Activated CD8-positive, alpha-beta memory T cell treated with anti-CD3 and anti-CD28 coated beads, Interleukin-2, amount 50 U/mL, for 24 hours (primary cell): ENCODE data around the gene MEGF11.

Source experiments
- DNase-seq: peaks from one replicate; pipeline ENCODE4 v3.0.0-alpha.2; 2020; ENCODE audit errors: extremely low read depth

The MEGF11 gene

GRCh38 chr15:66142285-66142684, 111.3 kb downstream of the MEGF11 start:
- DNase-seq: no peak

- DNase-seq: no peak
Measured at GRCh38 chr15:66139591-66140207, 113.9 kb downstream of the MEGF11 start.

DNA sequence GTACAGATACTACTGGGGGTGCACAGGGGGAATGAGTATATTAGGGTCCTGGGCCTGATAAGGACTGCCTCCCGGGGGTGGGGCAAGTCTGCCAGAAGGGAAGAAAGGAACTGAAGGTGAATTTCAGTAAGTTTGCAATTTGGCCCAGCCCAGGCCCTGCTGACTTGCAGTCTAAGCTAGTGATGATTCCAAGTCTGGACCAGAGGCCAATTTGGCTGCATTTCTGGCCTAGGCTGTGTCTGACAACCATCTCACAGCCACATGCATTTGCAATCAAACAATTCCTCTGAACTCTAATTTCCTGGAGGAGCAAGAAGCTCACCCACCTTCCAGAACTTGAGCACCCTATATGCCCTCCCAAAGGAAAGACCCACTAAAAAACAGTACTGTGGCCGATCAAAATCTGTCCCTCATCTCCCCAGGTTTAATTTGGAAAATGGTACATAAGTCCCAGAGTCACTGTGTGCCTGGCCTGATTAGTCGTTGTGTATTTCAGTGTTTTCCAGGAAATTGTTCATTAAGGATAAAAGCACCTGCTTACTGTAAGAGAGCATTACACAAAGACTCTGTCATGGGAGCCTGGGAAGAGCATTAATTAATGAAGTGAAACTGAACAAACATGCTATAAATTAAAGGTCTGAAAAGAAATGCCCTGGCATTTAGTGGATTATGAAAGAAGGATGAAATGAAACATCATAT, 114.5 kb downstream of the MEGF11 start:
- no peak for DNase-seq

GRCh38 chr15:66138096-66138783, 115.3 kb downstream of the MEGF11 start:
- no peak for DNase-seq

GRCh38 chr15:66136948-66137347, 116.6 kb downstream of the MEGF11 start:
- no peak for DNase-seq

DNA sequence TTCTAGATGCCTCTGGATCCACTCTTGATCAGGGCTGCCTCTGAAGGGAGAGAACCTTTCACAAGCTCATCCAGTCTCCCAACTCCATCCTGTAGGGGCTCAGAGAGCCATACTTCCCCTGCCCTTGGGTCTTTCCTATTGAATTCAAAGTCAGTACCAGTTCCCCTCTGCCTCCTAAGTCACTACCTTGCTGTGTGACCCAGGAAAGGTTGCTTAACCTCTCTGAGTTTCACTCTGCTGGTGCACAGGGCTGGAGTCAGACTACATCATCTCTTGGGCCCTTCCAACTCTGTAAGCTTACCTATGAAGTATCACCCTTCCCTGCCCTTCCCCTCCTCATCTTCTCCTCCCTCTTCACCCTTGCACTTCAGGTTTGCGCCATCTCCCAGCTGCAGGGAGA, 117.9 kb downstream of the MEGF11 start:
- no peak for DNase-seq

DNA sequence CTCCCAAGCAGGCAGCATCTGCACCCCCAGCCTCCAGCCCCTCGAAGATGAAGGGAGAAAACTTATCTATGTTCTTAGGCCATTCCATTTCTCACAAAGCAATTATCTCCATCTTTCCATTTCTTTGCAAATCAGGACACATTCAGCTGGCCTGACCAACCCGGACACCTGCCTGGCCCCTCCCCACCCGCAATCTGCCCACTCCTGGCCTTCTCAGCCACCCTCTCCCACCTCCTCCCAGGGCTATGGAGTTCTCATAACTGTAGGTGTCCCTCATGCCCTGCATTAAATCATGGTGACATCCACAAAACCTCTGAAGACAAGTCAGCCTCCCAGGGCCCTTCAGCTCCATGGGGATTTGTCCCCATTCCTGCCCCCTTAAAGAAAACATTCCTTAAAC, 119.3 kb downstream of the MEGF11 start:
- DNase-seq: no peak

- no peak for DNase-seq
Measured at GRCh38 chr15:66133247-66133885, 120.2 kb downstream of the MEGF11 start.

DNA sequence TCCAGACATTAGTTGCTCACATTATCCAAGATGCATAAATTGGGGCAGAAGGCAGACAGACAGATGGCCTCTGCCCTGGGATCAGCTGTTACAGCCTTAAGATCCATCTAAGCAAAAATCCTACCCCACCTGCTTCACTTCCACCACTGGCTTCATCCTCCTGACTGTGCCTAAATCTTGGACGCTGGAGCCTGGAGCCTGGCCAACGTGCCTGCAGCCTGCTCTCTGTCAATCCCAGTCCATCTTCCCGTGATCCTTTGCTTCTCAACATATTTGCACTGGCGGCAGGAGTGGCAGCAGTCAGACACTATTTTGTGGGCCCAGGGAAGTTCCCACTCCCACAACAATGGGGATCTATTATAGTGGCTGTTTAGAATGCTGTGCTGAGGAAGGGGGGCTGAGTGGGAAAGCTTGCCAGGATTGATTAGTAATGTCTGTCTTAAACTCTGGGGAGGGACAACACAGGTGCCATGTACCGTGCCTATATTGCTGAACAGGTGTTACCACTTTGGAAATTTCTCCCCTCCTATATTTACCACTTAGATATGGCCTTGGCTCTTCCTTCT, 121.2 kb downstream of the MEGF11 start:
- DNase-seq: no peak

DNA sequence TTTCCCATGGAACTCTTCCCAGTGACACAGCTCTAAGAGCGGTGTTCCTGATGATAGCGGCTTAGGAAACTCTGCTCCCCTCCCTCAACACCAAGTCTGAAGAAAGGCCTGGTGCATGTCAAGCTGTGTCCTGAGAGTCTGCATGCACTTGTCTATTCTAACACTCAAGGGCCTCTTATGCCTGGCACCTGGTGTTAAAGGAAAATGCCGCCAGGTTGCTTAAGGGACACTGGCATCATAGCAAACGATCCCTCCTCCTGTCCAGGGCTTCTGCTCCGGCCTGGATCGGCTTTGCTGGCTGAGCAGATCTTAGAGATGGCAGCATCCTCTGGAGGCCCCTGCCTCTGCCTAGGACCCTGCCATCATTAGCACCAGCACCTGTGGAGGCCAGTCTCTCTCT, 121.7 kb downstream of the MEGF11 start:
- no peak for DNase-seq

DNA sequence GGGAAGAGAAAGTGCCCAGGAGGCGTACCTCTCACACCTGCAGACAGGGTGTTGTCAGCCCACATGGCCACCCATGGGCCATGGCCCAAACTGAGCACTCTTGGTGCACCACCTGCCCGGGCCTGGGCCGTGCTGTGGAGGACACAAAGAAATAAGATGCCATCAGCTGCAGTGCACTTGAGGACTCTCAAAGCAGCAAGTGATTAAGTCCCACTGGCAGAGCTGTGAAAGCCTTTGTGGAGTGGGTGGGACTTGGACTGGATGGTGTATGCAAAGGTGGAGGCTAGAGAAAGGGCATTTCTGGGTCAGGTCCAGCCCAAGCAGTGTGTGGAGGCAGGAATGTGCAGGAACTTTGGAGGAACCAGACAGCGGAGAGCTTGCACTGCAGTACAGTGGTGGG, 122.3 kb downstream of the MEGF11 start:
- no peak for DNase-seq

- DNase-seq: no peak
Measured at GRCh38 chr15:66130496-66131034, 123.0 kb downstream of the MEGF11 start.

DNA sequence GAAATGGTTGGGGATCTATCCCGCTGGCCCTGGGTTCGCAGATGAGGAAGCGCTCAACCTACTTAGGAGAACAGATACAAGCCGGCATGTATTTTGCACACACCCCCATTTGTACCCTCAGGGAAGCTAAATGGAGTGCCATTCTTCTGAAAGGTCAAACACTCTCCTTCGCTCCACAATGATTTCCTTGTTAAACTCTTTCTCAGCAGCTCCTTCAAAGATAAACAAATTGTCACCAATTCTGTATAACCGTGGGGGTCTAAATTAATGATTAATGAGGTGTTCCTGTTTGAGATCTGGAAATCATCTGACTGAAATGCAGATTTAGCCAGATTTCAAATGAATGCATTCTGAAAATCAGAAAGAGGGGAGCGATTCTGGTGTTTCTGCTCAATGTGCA, 124.0 kb downstream of the MEGF11 start:
- no peak for DNase-seq

DNA sequence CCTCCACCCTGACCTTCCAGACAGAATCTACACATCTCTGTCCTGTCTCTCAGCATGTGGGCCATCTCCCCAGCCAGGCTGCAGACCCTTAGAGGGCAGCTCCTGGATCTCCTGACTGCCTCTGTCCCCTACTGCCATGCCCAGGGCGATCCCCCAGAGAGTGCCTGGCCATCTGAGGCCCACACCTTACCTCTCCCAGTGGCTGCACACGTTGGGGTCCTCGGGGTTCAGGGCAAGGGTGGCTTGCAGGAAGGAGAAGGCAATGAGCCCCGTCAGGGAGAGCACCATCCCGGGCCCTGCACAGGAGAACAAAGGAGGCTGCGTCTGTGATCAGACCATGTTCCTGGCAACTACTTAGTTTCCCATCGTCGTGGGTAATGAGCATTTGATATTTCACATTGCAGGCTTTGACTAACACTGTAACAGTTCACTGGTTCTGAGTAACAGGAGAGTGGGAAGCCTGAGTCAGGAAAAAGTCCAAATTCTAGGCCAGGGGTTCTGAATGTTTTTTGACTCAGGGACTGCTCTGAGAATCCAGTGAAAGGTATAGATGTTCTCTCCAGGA, 125.4 kb downstream of the MEGF11 start:
- DNase-seq: no peak

- DNase-seq: no peak
Measured at GRCh38 chr15:66126456-66126855, 127.1 kb downstream of the MEGF11 start.

- no peak for DNase-seq
Measured at GRCh38 chr15:66126031-66126441, 127.5 kb downstream of the MEGF11 start.

GRCh38 chr15:66124651-66125050, 128.9 kb downstream of the MEGF11 start:
- no peak for DNase-seq

- DNase-seq: no peak
Measured at GRCh38 chr15:66123799-66124198, 129.8 kb downstream of the MEGF11 start.

DNA sequence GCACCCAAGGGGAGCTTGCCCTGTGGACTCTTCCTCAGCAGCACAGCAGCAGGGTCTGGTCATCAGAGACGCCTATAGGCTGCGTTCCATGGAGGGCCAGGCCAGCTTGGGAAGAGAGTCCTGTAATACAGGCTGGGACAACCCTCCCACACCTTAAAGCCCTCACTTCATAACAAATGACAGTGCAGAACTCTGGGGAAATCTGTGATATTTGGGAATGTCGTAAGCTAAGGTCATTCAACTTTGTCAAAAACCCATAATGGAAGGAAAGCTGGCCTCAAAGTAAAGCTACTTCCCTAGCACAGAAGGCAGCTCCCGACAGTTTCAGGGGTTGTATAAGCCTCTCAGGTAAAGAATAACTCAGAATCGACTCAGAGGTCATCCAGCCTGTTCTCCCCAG, 133.1 kb downstream of the MEGF11 start:
- no peak for DNase-seq

GRCh38 chr15:66117841-66118240, 135.7 kb downstream of the MEGF11 start:
- no peak for DNase-seq

DNA sequence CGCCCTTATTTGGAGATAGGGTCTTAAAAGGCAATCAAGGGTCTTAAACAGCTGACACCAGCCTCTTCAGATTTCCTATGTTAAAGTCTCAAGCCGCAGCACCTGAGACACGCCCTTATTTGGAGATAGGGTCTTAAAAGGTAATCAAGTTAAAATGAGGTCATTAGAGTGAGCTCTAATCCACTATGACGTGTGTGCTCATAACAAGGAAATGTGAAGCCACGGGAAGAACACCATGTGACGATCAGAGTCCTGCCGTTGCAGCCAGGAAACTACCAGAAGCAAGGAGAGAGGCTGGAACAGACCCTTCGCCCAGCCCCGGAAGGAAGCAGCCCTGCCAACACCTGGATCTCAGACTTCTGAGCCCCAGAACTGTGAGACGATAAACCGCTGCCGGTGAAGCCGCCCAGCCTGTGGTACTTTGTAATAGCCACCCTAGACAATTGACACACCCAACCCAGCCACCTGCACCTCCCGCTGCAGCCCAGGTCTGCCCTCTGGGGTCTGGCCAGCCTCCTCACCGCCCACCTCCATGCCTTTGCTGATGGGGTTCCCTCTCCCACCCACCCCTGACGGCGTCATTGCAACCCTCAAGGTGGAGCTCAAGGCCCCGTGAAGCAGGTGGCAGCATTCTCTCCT, 137.9 kb downstream of the MEGF11 start:
- no peak for DNase-seq
